GM23338 (cell line): Measurements from ENCODE around the gene CCDC170. TPM values are rescaled to one million over a fixed set of nuclear protein-coding genes. Genes with fewer than 3 reads are reported as not detected.

Experiments used
- ATAC-seq: fragments of 200-7000 bp; cut with Tn5 transposase; 3 replicates; pipeline ENCODE4 v1.9.1; 2020
- DNase-seq: peaks from one replicate; pipeline ENCODE4 v3.0.0-alpha.2; 2015; ENCODE audit warnings: low spot score
- H2AFZ ChIP-seq: fragments of 200-600 bp; sonication (generic); 2 replicates; pipeline ENCODE4 v1.8.0; 2016; ENCODE audit warnings: antibody characterized with exemption, mild to moderate bottlenecking, moderate library complexity
- H3F3A ChIP-seq: fragments of 200-600 bp; sonication (generic); replicated peaks from 2 replicates; pipeline ENCODE4 v1.8.0; 2017; ENCODE audit warnings: antibody characterized with exemption, mixed run types, low read depth
- H3K27ac ChIP-seq: fragments of 200-600 bp; sonication (generic); 2 replicates; pipeline ENCODE4 v1.6.1; 2016; ENCODE audit warnings: low read depth
- H3K27me3 ChIP-seq: fragments of 200-600 bp; sonication (generic); 2 replicates; pipeline ENCODE4 v1.8.0; 2016; ENCODE audit warnings: mild to moderate bottlenecking, mixed run types, moderate library complexity; ENCODE audit not compliant: insufficient read depth
- H3K36me3 ChIP-seq: fragments of 200-600 bp; sonication (generic); 2 replicates; pipeline ENCODE4 v1.8.0; 2016; ENCODE audit warnings: mild to moderate bottlenecking; ENCODE audit not compliant: insufficient read depth
- H3K4me1 ChIP-seq: fragments of 200-600 bp; sonication (generic); 2 replicates; pipeline ENCODE4 v1.8.0; 2016; ENCODE audit warnings: mild to moderate bottlenecking, moderate library complexity; ENCODE audit not compliant: insufficient read depth
- H3K4me2 ChIP-seq: fragments of 200-600 bp; sonication (generic); 2 replicates; pipeline ENCODE4 v1.7.1; 2017; ENCODE audit warnings: mixed run types
- H3K4me3 ChIP-seq: fragments of 200-600 bp; sonication (generic); 2 replicates; pipeline ENCODE4 v1.6.1; 2016; ENCODE audit warnings: mixed run types
- H3K79me2 ChIP-seq: fragments of 200-600 bp; sonication (generic); replicated peaks from 2 replicates; pipeline ENCODE4 v1.8.0; 2017; ENCODE audit warnings: mild to moderate bottlenecking; ENCODE audit not compliant: insufficient read depth
- H3K9me2 ChIP-seq: fragments of 200-600 bp; sonication (generic); 2 replicates; pipeline ENCODE4 v1.8.0; 2017; ENCODE audit not compliant: insufficient read depth
- H4K20me1 ChIP-seq: fragments of 200-600 bp; sonication (generic); replicated peaks from 2 replicates; pipeline ENCODE4 v1.8.0; 2017; ENCODE audit warnings: mild to moderate bottlenecking; ENCODE audit not compliant: insufficient read depth
- H3K27ac Mint-ChIP-seq: 2 replicates; pipeline ENCODE4 v1.8.0; 2020; ENCODE audit warnings: inconsistent platforms, mild to moderate bottlenecking, moderate library complexity, mixed read lengths
- H3K27me3 Mint-ChIP-seq: 3 replicates; pipeline ENCODE4 v1.8.0; 2022; ENCODE audit warnings: low read depth, mild to moderate bottlenecking, moderate library complexity, mixed read lengths, inconsistent platforms; ENCODE audit not compliant: insufficient read depth, poor library complexity
- H3K36me3 Mint-ChIP-seq: 3 replicates; pipeline ENCODE4 v1.8.0; 2021; ENCODE audit warnings: low read depth, mild to moderate bottlenecking, inconsistent platforms, moderate library complexity, mixed read lengths
- H3K4me1 Mint-ChIP-seq: 3 replicates; pipeline ENCODE4 v1.8.0; 2020; ENCODE audit warnings: mild to moderate bottlenecking, inconsistent platforms, mixed read lengths
- H3K4me3 Mint-ChIP-seq: 3 replicates; pipeline ENCODE4 v1.8.0; 2021; ENCODE audit warnings: moderate library complexity, mild to moderate bottlenecking, inconsistent platforms, mixed read lengths
- H3K9me3 Mint-ChIP-seq: 3 replicates; pipeline ENCODE4 v1.8.0; 2020; ENCODE audit warnings: moderate library complexity, mild to moderate bottlenecking, inconsistent platforms, mixed read lengths
- CREB1 ChIP-seq: fragments of 250-450 bp; sonication (Bioruptor Pico); IDR thresholded peaks from 2 replicates; pipeline ENCODE4 v1.5.0; 2020; ENCODE audit warnings: low read depth, mild to moderate bottlenecking, moderate library complexity
- EZH2 ChIP-seq: fragments of 200-600 bp; sonication (generic); IDR thresholded peaks from one replicate; pipeline ENCODE4 v1.8.0; 2017; ENCODE audit warnings: antibody characterized with exemption, mild to moderate bottlenecking, low read depth; ENCODE audit not compliant: unreplicated experiment
- EZH2phosphoT487 ChIP-seq: fragments of 200-600 bp; sonication (generic); IDR thresholded peaks from one replicate; pipeline ENCODE4 v1.8.1; 2018; ENCODE audit warnings: antibody characterized with exemption; ENCODE audit not compliant: unreplicated experiment
- JUNB ChIP-seq: IDR thresholded peaks from one replicate; pipeline ENCODE4 v1.6.1; 2016; ENCODE audit warnings: antibody characterized with exemption; ENCODE audit not compliant: unreplicated experiment
- NANOG ChIP-seq: IDR thresholded peaks from 2 replicates; pipeline ENCODE4 v1.6.1; 2016; ENCODE audit warnings: antibody characterized with exemption, borderline replicate concordance
- POLR2AphosphoS5 ChIP-seq: IDR thresholded peaks from 2 replicates; pipeline ENCODE4 v1.6.1; 2016; ENCODE audit warnings: antibody characterized with exemption, low read depth
- STAT1 ChIP-seq: IDR thresholded peaks from one replicate; pipeline ENCODE4 v1.6.1; 2016; ENCODE audit warnings: antibody characterized with exemption; ENCODE audit not compliant: unreplicated experiment
- ZNF114 ChIP-seq: fragments of 250-450 bp; sonication (Bioruptor Pico); IDR thresholded peaks from 2 replicates; pipeline ENCODE4 v1.5.0; 2020; ENCODE audit warnings: mild to moderate bottlenecking, moderate library complexity
- ZNF331 ChIP-seq: fragments of 250-450 bp; sonication (Bioruptor Pico); IDR thresholded peaks from 2 replicates; pipeline ENCODE4 v1.5.0; 2020; ENCODE audit warnings: low read depth, mild to moderate bottlenecking, moderate library complexity
- polyA plus RNA-seq: library from polyadenylated mRNA; unstranded; fragments of >200 nt; fragmentation: Nextera tagmentation; extraction: Ambion mirVana; gene quantifications from 2 replicates; pipeline ENCODE4 v1.2.1, GENCODE V29; 2016
- total RNA-seq: library from RNA; depleted of rRNA; stranded (reverse); fragments of >200 nt; shearing (Covaris generic); gene quantifications from 2 replicates; pipeline ENCODE4 v1.2.3, GENCODE V29; 2014
- TF ChIP-seq, protein P1 (sequence below), 2 experiments: fragments of 200-600 bp in 1 of 2; sonication (generic) in 1 of 2; conservative IDR thresholded peaks; 2 replicates each; pipeline versions ENCODE4 v1.5.1 to v1.6.1; 2016 to 2017; ENCODE audit warnings: antibody characterized with exemption in 2 of 2, low read depth in 2 of 2, mild to moderate bottlenecking in 2 of 2, moderate library complexity in 1 of 2
- TF ChIP-seq, protein P2 (sequence below): IDR thresholded peaks from one replicate; pipeline ENCODE4 v1.6.1; 2018; ENCODE audit warnings: antibody characterized with exemption; ENCODE audit not compliant: unreplicated experiment
- TF ChIP-seq, protein P3 (sequence below): IDR thresholded peaks from 2 replicates; pipeline ENCODE4 v1.6.1; 2016; ENCODE audit warnings: antibody characterized with exemption
- TF ChIP-seq, protein P4 (sequence below): fragments of 250-450 bp; sonication (Bioruptor Pico); IDR thresholded peaks from 2 replicates; pipeline ENCODE4 v1.5.0; 2020; ENCODE audit warnings: mild to moderate bottlenecking, moderate library complexity

Gene CCDC170
- total and polyA plus RNA-seq, 2 experiments from 2014 or later, result 0.18 TPM; not detected in 1

DNA sequence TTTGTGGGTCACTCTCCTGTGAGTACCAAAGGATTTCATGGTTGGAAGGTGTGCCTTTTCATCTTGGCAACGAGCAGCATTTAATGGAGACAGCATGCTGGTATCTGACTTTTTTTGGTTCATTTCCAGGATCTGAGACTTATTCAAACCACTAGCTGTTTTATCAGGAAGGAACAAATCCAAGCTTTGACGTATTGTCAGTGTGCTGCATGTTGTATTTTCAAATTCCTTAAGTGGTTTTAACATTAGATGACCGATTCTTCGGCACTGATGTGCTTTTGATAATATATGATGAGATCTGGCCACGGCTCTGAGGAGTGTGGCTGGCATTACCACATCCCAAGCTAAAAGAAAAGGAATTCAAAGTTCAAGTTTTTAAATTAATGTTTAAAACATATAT, 48.3 kb upstream of the CCDC170 start:
- no peaks in the 10 kb centered on the region for H3K9me3 Mint-ChIP-seq
- no peaks in the 10 kb centered on the region for H3K9me2 ChIP-seq
- no peak overlapping the region for H3K4me3 ChIP-seq
- no peak for TF ChIP-seq CREB1 (CRISPR knock-in tag)
- TF ChIP-seq EZH2phosphoT487, result no peak
- no peak for TF ChIP-seq NANOG
- no peak for TF ChIP-seq EZH2
- TF ChIP-seq JUNB, result no peak
- TF ChIP-seq ZNF331, result no peak
- TF ChIP-seq, protein P1, sequence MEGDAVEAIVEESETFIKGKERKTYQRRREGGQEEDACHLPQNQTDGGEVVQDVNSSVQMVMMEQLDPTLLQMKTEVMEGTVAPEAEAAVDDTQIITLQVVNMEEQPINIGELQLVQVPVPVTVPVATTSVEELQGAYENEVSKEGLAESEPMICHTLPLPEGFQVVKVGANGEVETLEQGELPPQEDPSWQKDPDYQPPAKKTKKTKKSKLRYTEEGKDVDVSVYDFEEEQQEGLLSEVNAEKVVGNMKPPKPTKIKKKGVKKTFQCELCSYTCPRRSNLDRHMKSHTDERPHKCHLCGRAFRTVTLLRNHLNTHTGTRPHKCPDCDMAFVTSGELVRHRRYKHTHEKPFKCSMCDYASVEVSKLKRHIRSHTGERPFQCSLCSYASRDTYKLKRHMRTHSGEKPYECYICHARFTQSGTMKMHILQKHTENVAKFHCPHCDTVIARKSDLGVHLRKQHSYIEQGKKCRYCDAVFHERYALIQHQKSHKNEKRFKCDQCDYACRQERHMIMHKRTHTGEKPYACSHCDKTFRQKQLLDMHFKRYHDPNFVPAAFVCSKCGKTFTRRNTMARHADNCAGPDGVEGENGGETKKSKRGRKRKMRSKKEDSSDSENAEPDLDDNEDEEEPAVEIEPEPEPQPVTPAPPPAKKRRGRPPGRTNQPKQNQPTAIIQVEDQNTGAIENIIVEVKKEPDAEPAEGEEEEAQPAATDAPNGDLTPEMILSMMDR (conservative IDR thresholded peaks at IDR 0.05; ENCODE audit: low read depth in 2 of 2), result no peak
- TF ChIP-seq, protein P2, sequence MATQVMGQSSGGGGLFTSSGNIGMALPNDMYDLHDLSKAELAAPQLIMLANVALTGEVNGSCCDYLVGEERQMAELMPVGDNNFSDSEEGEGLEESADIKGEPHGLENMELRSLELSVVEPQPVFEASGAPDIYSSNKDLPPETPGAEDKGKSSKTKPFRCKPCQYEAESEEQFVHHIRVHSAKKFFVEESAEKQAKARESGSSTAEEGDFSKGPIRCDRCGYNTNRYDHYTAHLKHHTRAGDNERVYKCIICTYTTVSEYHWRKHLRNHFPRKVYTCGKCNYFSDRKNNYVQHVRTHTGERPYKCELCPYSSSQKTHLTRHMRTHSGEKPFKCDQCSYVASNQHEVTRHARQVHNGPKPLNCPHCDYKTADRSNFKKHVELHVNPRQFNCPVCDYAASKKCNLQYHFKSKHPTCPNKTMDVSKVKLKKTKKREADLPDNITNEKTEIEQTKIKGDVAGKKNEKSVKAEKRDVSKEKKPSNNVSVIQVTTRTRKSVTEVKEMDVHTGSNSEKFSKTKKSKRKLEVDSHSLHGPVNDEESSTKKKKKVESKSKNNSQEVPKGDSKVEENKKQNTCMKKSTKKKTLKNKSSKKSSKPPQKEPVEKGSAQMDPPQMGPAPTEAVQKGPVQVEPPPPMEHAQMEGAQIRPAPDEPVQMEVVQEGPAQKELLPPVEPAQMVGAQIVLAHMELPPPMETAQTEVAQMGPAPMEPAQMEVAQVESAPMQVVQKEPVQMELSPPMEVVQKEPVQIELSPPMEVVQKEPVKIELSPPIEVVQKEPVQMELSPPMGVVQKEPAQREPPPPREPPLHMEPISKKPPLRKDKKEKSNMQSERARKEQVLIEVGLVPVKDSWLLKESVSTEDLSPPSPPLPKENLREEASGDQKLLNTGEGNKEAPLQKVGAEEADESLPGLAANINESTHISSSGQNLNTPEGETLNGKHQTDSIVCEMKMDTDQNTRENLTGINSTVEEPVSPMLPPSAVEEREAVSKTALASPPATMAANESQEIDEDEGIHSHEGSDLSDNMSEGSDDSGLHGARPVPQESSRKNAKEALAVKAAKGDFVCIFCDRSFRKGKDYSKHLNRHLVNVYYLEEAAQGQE, result no peak
- no peak for TF ChIP-seq POLR2AphosphoS5
- no peak for TF ChIP-seq ZNF114 (CRISPR knock-in tag)
- no peak for TF ChIP-seq STAT1
- TF ChIP-seq, protein P3, sequence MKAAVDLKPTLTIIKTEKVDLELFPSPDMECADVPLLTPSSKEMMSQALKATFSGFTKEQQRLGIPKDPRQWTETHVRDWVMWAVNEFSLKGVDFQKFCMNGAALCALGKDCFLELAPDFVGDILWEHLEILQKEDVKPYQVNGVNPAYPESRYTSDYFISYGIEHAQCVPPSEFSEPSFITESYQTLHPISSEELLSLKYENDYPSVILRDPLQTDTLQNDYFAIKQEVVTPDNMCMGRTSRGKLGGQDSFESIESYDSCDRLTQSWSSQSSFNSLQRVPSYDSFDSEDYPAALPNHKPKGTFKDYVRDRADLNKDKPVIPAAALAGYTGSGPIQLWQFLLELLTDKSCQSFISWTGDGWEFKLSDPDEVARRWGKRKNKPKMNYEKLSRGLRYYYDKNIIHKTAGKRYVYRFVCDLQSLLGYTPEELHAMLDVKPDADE, result no peak
- TF ChIP-seq, protein P4, sequence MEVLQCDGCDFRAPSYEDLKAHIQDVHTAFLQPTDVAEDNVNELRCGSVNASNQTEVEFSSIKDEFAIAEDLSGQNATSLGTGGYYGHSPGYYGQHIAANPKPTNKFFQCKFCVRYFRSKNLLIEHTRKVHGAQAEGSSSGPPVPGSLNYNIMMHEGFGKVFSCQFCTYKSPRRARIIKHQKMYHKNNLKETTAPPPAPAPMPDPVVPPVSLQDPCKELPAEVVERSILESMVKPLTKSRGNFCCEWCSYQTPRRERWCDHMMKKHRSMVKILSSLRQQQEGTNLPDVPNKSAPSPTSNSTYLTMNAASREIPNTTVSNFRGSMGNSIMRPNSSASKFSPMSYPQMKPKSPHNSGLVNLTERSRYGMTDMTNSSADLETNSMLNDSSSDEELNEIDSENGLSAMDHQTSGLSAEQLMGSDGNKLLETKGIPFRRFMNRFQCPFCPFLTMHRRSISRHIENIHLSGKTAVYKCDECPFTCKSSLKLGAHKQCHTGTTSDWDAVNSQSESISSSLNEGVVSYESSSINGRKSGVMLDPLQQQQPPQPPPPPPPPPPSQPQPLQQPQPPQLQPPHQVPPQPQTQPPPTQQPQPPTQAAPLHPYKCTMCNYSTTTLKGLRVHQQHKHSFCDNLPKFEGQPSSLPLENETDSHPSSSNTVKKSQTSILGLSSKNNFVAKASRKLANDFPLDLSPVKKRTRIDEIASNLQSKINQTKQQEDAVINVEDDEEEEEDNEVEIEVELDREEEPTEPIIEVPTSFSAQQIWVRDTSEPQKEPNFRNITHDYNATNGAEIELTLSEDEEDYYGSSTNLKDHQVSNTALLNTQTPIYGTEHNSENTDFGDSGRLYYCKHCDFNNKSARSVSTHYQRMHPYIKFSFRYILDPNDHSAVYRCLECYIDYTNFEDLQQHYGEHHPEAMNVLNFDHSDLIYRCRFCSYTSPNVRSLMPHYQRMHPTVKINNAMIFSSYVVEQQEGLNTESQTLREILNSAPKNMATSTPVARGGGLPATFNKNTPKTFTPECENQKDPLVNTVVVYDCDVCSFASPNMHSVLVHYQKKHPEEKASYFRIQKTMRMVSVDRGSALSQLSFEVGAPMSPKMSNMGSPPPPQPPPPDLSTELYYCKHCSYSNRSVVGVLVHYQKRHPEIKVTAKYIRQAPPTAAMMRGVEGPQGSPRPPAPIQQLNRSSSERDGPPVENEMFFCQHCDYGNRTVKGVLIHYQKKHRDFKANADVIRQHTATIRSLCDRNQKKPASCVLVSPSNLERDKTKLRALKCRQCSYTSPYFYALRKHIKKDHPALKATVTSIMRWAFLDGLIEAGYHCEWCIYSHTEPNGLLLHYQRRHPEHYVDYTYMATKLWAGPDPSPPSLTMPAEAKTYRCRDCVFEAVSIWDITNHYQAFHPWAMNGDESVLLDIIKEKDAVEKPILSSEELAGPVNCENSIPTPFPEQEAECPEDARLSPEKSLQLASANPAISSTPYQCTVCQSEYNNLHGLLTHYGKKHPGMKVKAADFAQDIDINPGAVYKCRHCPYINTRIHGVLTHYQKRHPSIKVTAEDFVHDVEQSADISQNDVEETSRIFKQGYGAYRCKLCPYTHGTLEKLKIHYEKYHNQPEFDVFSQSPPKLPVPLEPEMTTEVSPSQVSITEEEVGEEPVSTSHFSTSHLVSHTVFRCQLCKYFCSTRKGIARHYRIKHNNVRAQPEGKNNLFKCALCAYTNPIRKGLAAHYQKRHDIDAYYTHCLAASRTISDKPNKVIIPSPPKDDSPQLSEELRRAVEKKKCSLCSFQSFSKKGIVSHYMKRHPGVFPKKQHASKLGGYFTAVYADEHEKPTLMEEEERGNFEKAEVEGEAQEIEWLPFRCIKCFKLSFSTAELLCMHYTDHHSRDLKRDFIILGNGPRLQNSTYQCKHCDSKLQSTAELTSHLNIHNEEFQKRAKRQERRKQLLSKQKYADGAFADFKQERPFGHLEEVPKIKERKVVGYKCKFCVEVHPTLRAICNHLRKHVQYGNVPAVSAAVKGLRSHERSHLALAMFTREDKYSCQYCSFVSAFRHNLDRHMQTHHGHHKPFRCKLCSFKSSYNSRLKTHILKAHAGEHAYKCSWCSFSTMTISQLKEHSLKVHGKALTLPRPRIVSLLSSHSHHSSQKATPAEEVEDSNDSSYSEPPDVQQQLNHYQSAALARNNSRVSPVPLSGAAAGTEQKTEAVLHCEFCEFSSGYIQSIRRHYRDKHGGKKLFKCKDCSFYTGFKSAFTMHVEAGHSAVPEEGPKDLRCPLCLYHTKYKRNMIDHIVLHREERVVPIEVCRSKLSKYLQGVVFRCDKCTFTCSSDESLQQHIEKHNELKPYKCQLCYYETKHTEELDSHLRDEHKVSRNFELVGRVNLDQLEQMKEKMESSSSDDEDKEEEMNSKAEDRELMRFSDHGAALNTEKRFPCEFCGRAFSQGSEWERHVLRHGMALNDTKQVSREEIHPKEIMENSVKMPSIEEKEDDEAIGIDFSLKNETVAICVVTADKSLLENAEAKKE (CRISPR knock-in tag), result no peak
- H3K4me3 Mint-ChIP-seq, result no peak overlapping the region
- peaks cover 91% of the 10 kb centered on the region for H3K79me2 ChIP-seq
- H3K27ac Mint-ChIP-seq, result no peak overlapping the region
- peaks cover 2% of the 10 kb centered on the region; the same call in 2 of the 3 replicates for H3K4me1 Mint-ChIP-seq
- no peak for DNase-seq
- peaks cover 4% of the 10 kb centered on the region for H3K27me3 Mint-ChIP-seq
- no peak for ATAC-seq
- no peak overlapping the region for H3K4me2 ChIP-seq
- H3K27ac ChIP-seq, result no peak overlapping the region
- H3K4me1 ChIP-seq, result no peaks in the 10 kb centered on the region
- H2AFZ ChIP-seq, result no peak overlapping the region
- H4K20me1 ChIP-seq, result peaks cover 21% of the 10 kb centered on the region
- H3F3A ChIP-seq, result no peaks in the 10 kb centered on the region
- H3K36me3 ChIP-seq, result peaks cover 7% of the 10 kb centered on the region; the same call in 1 of the 2 replicates
- H3K27me3 ChIP-seq, result no peaks in the 10 kb centered on the region
- peaks cover 25% of the 10 kb centered on the region for H3K36me3 Mint-ChIP-seq
